ENCODE data around the gene NAXE.

- TF ChIP-seq RAD21 (CRISPR knock-in tag; IDR thresholded peaks at IDR 0.05) (no peak), REXO4 (CRISPR knock-in tag; IDR thresholded peaks at IDR 0.05; ENCODE audit: borderline replicate concordance) (no peak), ZNF292 (CRISPR knock-in tag; IDR thresholded peaks at IDR 0.05; ENCODE audit: borderline replicate concordance, low read depth) (no peak), CTCF (CRISPR knock-in tag; IDR thresholded peaks at IDR 0.05) (peak; percentile 74), SNAPC5 (CRISPR knock-in tag; IDR thresholded peaks at IDR 0.05; ENCODE audit: borderline replicate concordance) (no peak), ZNF572 (CRISPR knock-in tag; IDR thresholded peaks at IDR 0.05) (no peak), ZSCAN9 (CRISPR knock-in tag; IDR thresholded peaks at IDR 0.05; ENCODE audit: borderline replicate concordance) (no peak), STAT5B (CRISPR knock-in tag; IDR thresholded peaks at IDR 0.05) (no peak)
Measured at GRCh38 chr1:156618853-156619581, 27.4 kb downstream of the NAXE start, which contains the start of gene HAPLN2.

All from HepG2 (cell line).